GM19455 (cell line): Measurements from ENCODE around the gene FHIT.

ENCODE experiments used
- ATAC-seq: cut with Tn5 transposase; IDR thresholded peaks from one replicate; pipeline ENCODE4 v1.9.1; 2021; ENCODE audit not compliant: unreplicated experiment

The FHIT gene

DNA sequence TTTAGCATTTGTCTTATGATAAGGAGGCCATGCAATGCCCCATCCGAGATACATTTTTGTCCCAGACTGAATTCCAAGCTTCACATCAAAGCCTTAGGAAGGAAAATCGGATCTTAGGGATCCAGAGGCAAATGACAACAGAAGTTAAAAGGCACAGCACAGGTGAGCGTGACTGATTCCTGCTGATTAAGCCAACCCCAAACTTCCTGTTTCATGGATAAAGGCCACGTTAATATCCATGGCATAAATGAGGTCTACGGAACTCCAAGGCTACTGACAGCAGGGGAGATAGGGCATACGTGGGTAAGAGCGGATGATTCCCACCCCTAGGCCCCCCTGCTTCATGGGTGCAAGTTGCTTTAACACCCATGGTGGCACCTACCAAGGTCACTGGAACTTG, 471.6 kb downstream of the FHIT start:
- no peak for ATAC-seq

DNA sequence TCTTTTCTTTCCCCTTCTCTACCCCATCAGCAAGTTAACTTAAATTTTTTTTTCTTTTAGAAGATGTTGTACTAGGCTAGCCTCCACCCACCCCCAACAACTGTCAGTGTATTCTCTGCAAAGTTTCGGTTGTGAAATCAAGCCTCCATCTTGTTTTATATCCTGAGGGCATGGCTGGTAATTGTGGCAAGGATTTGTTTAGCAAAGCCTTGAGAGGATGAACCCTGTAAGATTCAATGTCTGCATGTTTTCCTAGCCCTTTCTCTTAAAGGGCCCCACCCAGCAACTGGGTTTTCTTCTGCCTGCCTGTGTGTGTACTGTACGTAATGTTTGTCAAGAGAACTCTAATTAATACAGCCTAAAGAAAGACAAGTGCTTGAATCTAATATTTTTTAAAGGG, 475.3 kb downstream of the FHIT start:
- ATAC-seq = no peak

DNA sequence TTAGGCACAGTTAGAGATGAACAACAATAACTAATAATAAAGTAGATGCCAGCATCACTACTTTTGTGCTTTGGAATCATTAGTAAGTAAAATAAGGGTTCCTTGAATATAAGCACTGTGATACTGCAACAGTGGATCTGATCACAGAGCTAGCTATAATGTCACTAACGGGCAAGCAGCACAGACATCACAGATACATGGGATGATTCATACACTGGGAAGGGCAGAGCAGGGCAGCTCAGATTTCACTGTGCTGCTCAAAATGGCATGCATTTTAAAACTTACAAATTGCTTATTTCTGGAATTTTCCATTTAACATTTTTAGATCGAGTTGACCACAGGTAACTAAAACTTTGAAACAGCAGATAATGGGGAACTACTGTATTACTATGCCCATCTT, 476.6 kb downstream of the FHIT start:
- no peak for ATAC-seq

- no peak for ATAC-seq
Observed at GRCh38 chr3:60772584-60772983, 478.7 kb downstream of the FHIT start.

GRCh38 chr3:60771766-60772165, 479.5 kb downstream of the FHIT start:
- ATAC-seq = no peak

GRCh38 chr3:60770532-60770931, 480.7 kb downstream of the FHIT start:
- ATAC-seq = no peak

DNA sequence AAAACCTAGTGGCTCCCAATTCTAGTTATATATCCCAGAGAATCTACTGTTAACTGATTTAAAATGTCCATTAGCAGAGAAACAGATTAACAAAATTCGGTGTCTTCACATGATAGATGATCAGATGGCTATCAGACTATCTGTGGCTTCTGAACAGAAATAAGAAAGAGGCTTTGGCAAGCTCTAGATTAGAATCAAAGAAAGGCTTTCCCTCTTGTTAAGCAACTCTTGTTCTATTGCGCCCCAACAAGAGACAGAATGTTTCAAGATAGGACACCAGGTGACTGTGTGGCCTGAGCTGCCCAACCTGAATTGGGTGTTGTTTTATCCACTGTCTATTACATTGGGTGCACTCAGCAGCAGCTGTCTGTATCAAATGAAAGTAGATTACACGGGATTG, 483.7 kb downstream of the FHIT start:
- no peak for ATAC-seq

GRCh38 chr3:60765776-60766175, 485.5 kb downstream of the FHIT start:
- no peak for ATAC-seq

DNA sequence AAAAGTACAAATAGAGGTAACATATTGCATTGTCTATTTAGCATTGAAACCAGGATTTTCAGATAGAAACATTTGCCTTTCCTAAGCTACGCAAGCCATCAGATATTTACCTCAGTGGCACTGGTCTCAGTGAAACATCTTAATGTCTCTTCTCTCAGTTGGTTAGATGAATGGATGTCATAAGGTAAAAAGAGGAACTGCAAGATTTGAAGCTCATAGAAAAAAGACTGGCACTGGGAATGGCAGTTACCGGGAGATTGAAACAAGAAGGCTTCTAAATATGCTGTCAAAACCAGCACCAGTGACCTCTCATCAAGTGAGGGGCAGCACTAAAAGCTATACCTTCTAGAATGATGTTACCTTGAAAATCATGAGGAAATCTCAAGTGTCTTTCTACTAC, 486.4 kb downstream of the FHIT start:
- no peak for ATAC-seq

DNA sequence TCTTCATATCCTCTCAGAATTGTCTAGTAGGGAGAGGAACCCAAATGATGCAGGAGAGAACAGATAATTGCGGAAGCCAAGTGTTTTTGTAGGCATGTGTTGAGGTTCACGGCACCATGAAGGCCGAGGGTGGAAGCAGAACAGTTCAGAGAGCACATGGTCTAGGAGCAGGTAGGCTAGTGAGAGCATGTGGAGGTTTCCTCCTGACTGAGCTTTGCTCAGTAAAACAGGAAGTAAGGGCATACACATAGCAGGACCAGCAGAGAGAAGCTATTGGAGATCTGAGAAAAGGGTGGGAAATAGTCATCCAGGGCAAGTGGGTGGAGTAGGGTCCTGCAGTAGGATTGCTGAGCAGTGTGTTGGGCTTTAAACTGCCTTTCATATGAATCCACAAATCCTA, 491.1 kb downstream of the FHIT start:
- no peak for ATAC-seq

DNA sequence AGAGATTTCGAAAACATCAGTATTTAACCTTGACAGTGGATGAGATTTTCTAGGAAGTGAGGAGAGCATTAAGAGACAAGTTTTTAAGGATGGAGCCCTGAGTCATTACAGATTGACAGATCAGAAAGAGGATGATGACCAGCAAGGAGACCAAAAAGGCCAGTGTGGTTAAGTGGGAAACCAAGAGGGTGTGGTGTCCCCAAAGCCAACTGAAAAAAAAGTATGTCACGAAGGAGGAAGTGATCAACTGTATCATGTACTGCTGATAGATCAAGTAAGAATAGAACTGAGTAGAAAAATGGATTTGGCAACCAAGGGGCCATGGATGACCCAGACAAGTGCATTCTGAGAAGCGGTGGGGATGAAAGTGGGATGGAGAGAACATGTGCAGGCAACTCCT, 491.8 kb downstream of the FHIT start:
- ATAC-seq = no peak

DNA sequence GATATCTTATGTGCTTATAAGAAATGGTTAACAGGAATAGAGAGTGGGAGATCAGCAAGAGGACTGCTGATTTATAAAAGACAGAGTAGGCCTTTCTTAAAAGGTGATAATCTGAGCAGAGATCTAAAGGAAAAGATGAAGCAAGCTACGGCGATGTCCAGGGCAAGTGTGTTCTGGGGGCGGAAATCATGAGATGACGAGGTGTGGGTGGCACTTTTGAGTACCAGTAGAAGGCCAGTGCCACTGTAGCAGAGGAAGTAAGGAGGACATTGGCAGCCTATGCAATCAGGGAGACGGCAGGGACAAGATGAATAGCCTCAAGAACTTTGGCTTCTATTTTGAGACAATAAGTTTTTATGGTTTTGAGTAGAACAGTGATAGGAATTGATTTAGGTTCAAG, 492.4 kb downstream of the FHIT start:
- no peak for ATAC-seq

DNA sequence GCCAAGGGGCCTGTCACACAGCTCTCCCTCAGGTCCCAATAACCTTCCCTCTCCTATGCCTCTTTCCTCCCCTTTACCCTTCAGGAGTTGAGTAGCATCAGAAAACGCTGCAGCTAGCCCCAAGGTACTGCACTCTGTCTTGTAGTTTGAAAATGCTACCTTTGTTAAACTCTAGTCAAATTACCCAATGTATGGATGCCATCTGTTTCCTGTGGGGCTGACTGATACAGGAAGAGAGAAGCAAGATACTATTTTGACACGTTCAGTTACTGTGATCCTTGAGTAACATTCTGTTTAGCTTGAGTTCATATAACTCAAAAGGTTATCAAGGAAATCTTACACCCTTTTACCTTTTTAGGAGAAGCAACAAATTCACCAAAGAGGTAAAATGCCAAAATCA, 493.1 kb downstream of the FHIT start:
- ATAC-seq = no peak

- no peak for ATAC-seq
Observed at GRCh38 chr3:60757724-60758123, 493.5 kb downstream of the FHIT start.

DNA sequence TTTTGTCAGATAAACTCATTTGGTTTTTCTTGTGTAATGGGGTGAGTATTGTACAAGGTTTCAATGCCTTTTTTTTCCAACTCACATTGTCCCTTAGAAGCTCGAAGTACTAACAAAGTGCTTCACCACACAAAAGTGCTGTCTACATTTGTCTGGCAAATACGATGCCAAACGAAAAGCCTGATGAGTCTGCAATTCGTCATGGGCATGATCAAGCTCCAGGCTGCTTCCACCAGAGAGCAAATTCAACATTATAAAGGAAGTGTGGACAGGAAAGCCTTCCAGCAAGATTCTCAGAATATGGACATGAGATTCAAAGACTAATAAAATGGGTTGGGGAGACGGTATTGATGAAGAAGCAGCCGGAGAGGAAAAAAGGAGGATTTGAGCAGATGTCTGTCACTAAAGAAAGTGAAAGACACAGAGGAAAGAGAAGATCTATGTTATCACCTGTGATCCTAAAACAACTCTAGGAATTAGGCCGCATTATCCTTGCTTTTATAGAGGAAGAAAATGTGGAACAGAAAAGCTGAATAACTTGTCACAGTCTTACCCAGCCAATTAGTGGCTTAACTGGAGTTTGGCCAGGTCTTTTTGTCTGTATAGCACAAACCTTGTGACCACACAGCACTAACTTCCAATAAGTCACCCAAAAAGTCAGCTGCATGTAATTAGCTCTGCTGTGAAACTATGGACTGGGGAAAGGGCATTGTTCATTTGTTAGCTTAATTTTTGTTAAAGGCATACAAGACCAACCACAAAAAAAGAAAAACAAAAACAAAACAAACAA, 494.8 kb downstream of the FHIT start:
- ATAC-seq = no peak

- no peak for ATAC-seq
Observed at GRCh38 chr3:60755094-60755493, 496.2 kb downstream of the FHIT start.

DNA sequence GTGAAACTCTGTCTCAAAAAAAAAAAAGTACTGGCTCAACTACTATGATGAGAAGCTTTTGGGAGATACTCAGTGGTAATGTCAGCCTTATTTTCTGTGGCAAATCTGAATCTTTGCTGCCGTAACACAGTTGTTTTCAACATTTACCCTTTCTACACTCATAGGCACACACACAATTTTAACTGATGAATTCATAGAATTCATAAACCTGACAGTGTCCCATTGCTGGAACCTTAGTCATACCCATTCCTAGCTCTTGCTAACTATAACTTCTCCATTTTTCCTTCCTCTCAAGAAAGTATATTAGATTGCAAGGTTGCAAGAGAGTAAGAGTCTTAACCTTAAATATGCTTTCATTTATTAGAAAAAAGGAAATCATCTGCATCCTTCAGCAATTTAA, 496.6 kb downstream of the FHIT start:
- ATAC-seq = no peak

GRCh38 chr3:60752809-60753208, 498.4 kb downstream of the FHIT start:
- no peak for ATAC-seq

GRCh38 chr3:60746695-60747416, 504.4 kb downstream of the FHIT start:
- no peak for ATAC-seq

- no peak for ATAC-seq
Observed at GRCh38 chr3:60746043-60746638, 505.1 kb downstream of the FHIT start.

DNA sequence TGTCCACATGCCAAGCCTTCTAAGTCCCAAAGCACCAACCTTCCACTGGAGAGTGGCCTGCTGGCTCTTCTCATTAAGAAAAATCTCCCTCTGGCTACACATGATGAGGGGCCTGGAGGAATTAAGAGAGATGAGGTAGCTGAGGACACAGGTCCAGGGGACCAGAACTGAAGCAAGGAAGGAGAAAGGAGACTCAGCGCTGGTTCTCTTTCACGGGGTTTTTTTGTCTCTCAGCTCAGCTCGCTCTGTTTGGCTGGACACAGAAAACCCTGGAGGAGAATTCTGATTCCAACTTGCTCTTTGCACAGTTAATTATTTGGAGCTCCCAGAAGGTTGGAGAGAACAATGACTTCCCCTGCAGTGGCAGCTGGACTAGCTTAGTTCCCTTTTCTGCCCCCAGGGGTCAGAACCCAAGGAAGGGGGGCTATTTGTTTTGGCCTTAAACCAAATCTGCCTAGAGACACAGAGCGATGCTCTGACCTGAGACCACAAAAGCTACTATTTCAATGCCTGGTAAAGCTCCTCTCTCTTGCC, 507.6 kb downstream of the FHIT start:
- no peak for ATAC-seq

DNA sequence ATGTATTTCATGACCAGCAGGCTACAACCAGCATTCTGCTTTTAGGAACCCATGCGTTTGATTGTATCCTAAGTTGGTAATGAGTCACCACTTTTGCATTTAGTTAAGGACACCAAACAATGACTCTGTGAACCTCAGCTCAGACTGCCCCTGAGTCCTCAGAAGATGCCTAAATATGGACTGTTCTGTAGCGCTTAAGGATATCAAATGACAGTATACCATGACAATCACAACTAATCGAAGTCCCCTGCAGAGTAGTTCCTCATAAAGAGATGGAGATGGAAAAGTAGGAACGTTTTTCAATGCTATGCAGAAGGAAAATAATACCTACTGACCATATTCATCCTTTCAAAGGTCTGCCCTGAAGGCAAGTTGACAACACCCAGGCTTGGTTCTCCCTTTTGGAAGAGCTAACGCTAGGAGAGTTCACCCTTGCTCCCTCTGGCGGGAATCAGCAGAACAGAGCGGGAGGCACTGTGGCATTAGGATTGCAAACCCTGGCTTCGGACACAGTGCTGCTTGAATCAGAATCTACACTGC, 508.6 kb downstream of the FHIT start:
- no peak for ATAC-seq
